ENCODE results near the gene HECTD2.
"Not testable (repeated sequence)": the region's sequence is repeated elsewhere in the genome, so short reads cannot be mapped to it uniquely, and the experiment has no call there.

HECTD2 gene

GRCh38 chr10:91487911-91488582 is 77.9 kb downstream of the HECTD2 start:
- no peak for DNase-seq

- DNase-seq, result no peak
These were observed 83.2 kb downstream of the HECTD2 start for GRCh38 chr10:91493313-91493712.

- DNase-seq, result no peak
These were observed 85.3 kb downstream of the HECTD2 start for GRCh38 chr10:91495402-91495801.

- no peak for DNase-seq
These were observed 85.9 kb downstream of the HECTD2 start for GRCh38 chr10:91496016-91496415.

- DNase-seq, result no peak
These were observed 101.6 kb downstream of the HECTD2 start for GRCh38 chr10:91511549-91512330.

GRCh38 chr10:91512458-91512857 is 102.3 kb downstream of the HECTD2 start:
- no peak for DNase-seq

- DNase-seq, result no peak
These were observed 103.7 kb downstream of the HECTD2 start for GRCh38 chr10:91513598-91514424.

GRCh38 chr10:91514787-91515186 is 104.6 kb downstream of the HECTD2 start:
- no peak for DNase-seq

- no peak for DNase-seq
These were observed 107.2 kb downstream of the HECTD2 start for GRCh38 chr10:91517394-91517793.

- DNase-seq, result peak; percentile 16
These were observed 109.9 kb downstream of the HECTD2 start for GRCh38 chr10:91519899-91520514.

- no peak for DNase-seq
These were observed 110.5 kb downstream of the HECTD2 start for GRCh38 chr10:91520661-91521060.

- DNase-seq, result no peak
These were observed 111.3 kb downstream of the HECTD2 start for GRCh38 chr10:91521439-91521838.

GRCh38 chr10:91525896-91526712 is 116.0 kb downstream of the HECTD2 start:
- no peak for DNase-seq

- no peak for DNase-seq
These were observed 117.9 kb downstream of the HECTD2 start for GRCh38 chr10:91528080-91528479.

- no peak for DNase-seq
These were observed 118.6 kb downstream of the HECTD2 start for GRCh38 chr10:91528768-91529167.

- not testable (repeated sequence) for DNase-seq
These were observed 124.6 kb downstream of the HECTD2 start for GRCh38 chr10:91534789-91535188.

GRCh38 chr10:91536111-91536510 is 126.0 kb downstream of the HECTD2 start:
- DNase-seq, result no peak

GRCh38 chr10:91536733-91537132 is 126.6 kb downstream of the HECTD2 start:
- DNase-seq, result no peak

GRCh38 chr10:91537614-91538383 is 127.7 kb downstream of the HECTD2 start:
- no peak for DNase-seq

GRCh38 chr10:91539930-91540329 is 129.8 kb downstream of the HECTD2 start:
- DNase-seq, result no peak

GRCh38 chr10:91540733-91541132 is 130.6 kb downstream of the HECTD2 start:
- DNase-seq, result no peak

All from NCI-H510A treated with DMSO at 0.1 percent for 48 hours (cell line).